HAP-1 (cell line): Measurements from ENCODE around the gene N4BP3.

ENCODE experiments used
- DNase-seq, 2 experiments: peaks; one replicate each; pipeline ENCODE4 v3.0.0-alpha.2; 2016 to 2020; ENCODE audit warnings: low spot score in 2 of 2
- H3K27me3 ChIP-seq: fragments of 250-450 bp; sonication (Bioruptor Pico); 2 replicates; pipeline ENCODE4 v1.5.1; 2020; ENCODE audit warnings: low read depth, mild to moderate bottlenecking, moderate library complexity
- H3K36me3 ChIP-seq: fragments of 250-450 bp; sonication (Bioruptor Pico); replicated peaks from 2 replicates; pipeline ENCODE4 v1.5.1; 2020; ENCODE audit warnings: mild to moderate bottlenecking
- H3K4me1 ChIP-seq: fragments of 250-450 bp; sonication (Bioruptor Pico); 2 replicates; pipeline ENCODE4 v1.5.1; 2020; ENCODE audit warnings: mild to moderate bottlenecking
- H3K4me3 ChIP-seq: fragments of 250-450 bp; sonication (Bioruptor Pico); 2 replicates; pipeline ENCODE4 v1.5.1; 2020; ENCODE audit warnings: mild to moderate bottlenecking, moderate library complexity
- H3K9me3 ChIP-seq: fragments of 250-450 bp; sonication (Bioruptor Pico); 2 replicates; pipeline ENCODE4 v1.5.1; 2020; ENCODE audit warnings: mild to moderate bottlenecking, moderate library complexity
- in situ Hi-C: fragments of 300-500 bp; cut with MboI; formaldehyde crosslinking; loops from 3 replicates; pipeline ENCODE4 v1.14.3; 2020; ENCODE audit warnings: low sequenced_read_pairs, inconsistent platforms, mixed read lengths

N4BP3 gene

DNA sequence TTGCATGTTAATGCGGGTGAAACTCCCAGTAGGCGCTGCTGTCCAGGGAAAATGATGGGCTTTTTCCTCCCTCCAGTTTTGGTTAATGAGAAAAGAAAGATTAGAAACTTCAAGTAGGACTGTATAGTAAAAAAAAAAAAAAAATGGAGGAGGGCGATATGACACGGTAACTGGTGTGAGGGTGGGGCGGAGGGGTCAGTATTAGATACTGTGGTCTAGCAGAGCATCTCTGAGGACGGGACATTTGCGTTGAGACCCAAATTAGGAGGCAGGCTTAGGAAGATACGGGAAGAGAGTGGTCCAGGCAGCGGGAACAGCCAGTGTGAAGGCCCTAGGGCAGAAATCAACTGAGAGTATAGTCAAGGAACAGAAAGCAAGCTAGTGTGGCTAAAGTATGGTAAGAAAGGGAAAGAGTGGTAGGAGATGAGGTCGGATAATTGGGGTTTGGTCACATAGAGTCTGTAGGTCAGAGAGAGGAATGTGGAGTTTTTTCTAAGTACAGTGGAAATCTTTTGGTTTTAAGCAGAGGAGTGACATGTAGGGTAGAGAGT, 18.2 kb downstream of the N4BP3 start:
- H3K27me3 ChIP-seq, result no peaks in the 10 kb centered on the region
- peaks cover 21% of the 10 kb centered on the region for H3K36me3 ChIP-seq
- in situ Hi-C loops, result no loop called here
- no peak for DNase-seq
- peaks cover 13% of the 10 kb centered on the region for H3K4me1 ChIP-seq
- H3K9me3 ChIP-seq, result no peaks in the 10 kb centered on the region
- peak overlapping the region; percentile 88 for H3K4me3 ChIP-seq

DNA sequence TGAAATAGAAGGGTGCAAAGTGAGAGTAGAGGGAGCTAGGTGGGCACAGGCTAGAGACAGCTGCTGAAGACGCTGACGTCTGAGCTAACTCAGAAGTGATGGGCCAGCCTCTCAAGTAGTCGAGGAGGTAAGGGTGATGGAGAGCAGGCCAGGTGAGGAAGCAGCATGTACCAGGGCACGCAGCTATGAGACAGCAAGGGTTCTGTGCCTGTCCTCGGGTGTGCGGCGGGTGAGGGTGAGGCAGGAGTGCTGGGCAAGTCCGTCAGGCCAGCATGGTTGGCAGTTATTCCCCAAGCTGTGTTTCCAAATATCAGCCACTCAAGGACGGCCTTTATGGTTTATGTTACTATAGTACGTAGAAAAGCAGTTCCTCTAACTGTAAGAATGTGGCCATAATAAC, 23.7 kb downstream of the N4BP3 start:
- Histone ChIP-seq H3K9me3 (no peaks in the 10 kb centered on the region), H3K4me3 (no peak overlapping the region), H3K27me3 (no peaks in the 10 kb centered on the region), H3K4me1 (peaks cover 2% of the 10 kb centered on the region), H3K36me3 (peaks cover 35% of the 10 kb centered on the region)
- in situ Hi-C loops, result no loop called here
- DNase-seq, result no peak

DNA sequence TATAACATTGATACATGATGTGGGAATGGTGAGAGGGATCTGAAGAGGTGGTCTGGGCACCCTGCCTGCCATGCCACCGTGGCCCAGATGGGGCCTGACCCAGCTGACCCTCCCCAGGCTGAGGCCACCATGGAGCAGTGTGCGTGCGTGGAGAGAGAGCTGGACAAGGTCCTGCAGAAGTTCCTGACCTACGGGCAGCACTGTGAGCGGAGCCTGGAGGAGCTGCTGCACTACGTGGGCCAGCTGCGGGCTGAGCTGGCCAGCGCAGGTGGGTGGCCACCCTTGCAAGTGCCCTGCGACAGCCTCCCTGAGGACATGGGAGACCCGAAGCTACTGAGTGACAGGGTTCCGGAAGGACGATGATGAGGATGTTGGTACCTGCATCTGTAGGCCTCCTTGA, 24.7 kb downstream of the N4BP3 start:
- Histone ChIP-seq H3K27me3 (no peaks in the 10 kb centered on the region), H3K9me3 (no peaks in the 10 kb centered on the region), H3K36me3 (peaks cover 44% of the 10 kb centered on the region), H3K4me3 (no peak overlapping the region), H3K4me1 (no peaks in the 10 kb centered on the region)
- no peak for DNase-seq
- in situ Hi-C loops, result no loop called here

DNA sequence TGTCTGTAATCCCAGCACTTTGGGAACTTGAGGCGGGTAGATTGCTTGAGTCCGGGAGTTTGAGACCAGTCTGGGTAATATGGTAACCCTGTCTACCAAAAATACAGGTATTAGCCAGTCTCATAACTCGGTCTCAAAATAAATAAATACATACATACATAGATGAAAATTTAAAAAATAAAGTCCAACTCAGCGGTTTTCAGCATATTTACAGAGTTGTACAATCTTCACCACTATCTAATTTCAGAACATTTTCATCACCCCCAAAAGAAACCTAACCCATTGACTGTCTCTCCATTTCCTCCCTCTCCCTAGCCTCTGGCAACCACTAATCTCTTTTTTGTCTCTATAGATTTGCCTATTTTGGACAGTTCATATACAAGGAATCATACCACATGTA, 28.2 kb downstream of the N4BP3 start:
- Histone ChIP-seq H3K9me3 (no peaks in the 10 kb centered on the region), H3K4me3 (no peak overlapping the region), H3K36me3 (peaks cover 50% of the 10 kb centered on the region), H3K27me3 (no peaks in the 10 kb centered on the region), H3K4me1 (no peaks in the 10 kb centered on the region)
- DNase-seq, result no peak
- in situ Hi-C loops, result no loop called here

DNA sequence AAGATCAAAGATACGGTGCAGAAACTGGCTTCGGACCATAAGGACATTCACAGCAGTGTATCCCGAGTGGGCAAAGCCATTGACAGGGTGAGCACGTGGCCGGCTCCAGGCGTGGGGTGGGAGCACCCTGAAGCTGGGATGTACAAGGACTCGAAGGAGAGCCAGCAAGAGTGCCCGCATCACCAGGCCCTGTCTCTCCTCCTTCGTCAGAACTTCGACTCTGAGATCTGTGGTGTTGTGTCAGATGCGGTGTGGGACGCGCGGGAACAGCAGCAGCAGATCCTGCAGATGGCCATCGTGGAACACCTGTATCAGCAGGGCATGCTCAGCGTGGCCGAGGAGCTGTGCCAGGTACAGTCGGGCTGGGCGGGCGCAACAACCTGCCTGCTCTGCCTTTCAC, 29.3 kb downstream of the N4BP3 start:
- in situ Hi-C loops, result no loop called here
- H3K4me3 ChIP-seq, result no peak overlapping the region
- peaks cover 61% of the 10 kb centered on the region for H3K36me3 ChIP-seq

DNA sequence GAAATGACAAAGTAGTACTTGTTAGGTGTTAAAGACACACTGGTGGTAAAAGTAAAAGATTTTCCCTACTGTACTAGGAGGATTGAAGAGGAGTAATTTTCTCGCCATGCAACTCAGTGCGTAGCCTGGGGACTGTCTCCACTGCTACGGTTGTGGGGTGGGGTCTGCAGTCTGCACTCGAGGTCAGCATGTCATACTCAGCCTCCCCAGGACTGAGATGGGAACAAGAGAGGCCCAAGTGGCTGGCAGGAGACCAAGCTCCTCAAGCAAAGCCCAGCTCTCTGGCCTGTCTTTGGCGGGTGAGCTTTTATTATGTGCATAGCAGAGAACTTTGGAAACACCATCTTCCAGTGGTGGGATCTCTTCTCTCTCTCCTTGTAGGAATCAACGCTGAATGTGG, 29.9 kb downstream of the N4BP3 start:
- Histone ChIP-seq H3K36me3 (peaks cover 63% of the 10 kb centered on the region), H3K4me1 (no peaks in the 10 kb centered on the region), H3K27me3 (no peaks in the 10 kb centered on the region), H3K4me3 (no peak overlapping the region), H3K9me3 (no peaks in the 10 kb centered on the region)
- in situ Hi-C loops, result no loop called here
- no peak for DNase-seq

More for the DNA sequence above, 29.3 kb downstream of the N4BP3 start:
- DNase-seq, result no peak
- Histone ChIP-seq H3K27me3 (no peaks in the 10 kb centered on the region), H3K4me1 (no peaks in the 10 kb centered on the region), H3K9me3 (no peaks in the 10 kb centered on the region)

DNA sequence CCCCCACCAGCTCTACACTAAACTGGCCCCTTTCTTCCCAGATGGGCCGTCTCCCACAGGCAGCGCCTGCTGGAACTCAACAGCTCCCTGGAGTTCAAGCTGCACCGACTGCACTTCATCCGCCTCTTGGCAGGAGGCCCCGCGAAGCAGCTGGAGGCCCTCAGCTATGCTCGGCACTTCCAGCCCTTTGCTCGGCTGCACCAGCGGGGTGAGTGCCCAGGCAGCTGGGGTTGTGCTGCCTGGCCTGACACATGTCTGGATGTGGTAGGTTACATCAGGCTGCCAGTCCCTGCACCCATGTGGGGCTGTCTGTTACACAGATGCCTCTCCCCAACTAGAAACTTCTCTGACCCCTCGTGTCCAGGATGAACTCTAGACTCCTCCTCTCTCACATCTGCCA, 30.6 kb downstream of the N4BP3 start:
- Histone ChIP-seq H3K36me3 (peaks cover 70% of the 10 kb centered on the region), H3K9me3 (no peaks in the 10 kb centered on the region), H3K4me1 (no peaks in the 10 kb centered on the region), H3K4me3 (no peak overlapping the region), H3K27me3 (no peaks in the 10 kb centered on the region)
- in situ Hi-C loops, result no loop called here
- DNase-seq, result no peak

DNA sequence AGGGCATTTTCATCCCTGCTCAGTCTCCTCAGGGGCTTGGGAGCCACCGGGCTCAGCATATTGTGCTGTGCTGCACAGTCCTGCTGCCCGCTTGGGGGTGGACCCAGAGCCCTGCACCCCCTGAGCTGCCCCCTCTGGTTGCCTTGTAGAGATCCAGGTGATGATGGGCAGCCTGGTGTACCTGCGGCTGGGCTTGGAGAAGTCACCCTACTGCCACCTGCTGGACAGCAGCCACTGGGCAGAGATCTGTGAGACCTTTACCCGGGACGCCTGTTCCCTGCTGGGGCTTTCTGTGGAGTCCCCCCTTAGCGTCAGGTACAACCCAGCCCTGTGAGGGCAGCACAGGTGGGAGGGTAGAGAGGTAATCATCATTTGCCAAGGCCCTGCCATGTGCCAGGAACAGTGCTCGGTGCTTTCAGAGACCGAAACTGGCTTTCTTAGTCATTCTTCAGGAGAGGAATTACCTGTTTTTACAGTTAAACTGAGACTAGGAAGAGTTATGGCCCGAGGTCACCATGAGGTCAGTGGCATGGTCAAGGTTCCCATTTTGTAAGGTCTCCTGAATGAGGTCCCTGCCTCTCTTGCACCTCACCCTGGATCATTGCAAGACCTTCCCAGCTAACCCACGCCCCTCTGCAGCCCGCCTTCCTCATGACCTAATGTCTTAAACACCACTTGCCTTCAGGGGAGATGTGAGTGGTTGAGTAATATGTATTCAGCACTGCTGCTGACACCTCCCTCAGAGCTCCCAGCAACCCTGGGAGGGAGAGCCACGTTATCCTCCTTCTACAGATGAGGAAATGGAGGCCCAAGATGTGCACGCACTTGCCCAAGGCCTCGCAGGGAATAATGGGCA, 32.9 kb downstream of the N4BP3 start:
- in situ Hi-C loops, result no loop called here
- Histone ChIP-seq H3K27me3 (no peaks in the 10 kb centered on the region), H3K36me3 (peaks cover 88% of the 10 kb centered on the region), H3K9me3 (no peaks in the 10 kb centered on the region), H3K4me3 (no peak overlapping the region), H3K4me1 (no peaks in the 10 kb centered on the region)
- DNase-seq, result peak; percentile 37 to 81

DNA sequence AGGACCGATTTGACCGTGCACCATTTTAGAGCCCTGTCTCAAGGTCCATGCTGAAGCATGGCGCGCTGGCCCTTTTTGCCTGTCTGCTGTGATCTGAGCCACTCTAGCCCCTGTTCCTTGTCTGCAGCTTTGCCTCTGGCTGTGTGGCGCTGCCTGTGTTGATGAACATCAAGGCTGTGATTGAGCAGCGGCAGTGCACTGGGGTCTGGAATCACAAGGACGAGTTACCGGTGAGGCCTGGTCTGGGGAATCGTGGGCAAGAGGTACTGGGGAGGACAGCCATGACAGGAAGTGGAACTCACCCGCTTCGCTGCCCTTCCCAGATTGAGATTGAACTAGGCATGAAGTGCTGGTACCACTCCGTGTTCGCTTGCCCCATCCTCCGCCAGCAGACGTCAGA, 34.1 kb downstream of the N4BP3 start:
- no peak for DNase-seq
- no peak overlapping the region for H3K4me3 ChIP-seq
- in situ Hi-C loops, result no loop called here
- H3K4me1 ChIP-seq, result peaks cover under 1% of the 10 kb centered on the region; the same call in 1 of the 2 replicates
- no peaks in the 10 kb centered on the region for H3K27me3 ChIP-seq
- peaks cover 90% of the 10 kb centered on the region for H3K36me3 ChIP-seq
- no peaks in the 10 kb centered on the region for H3K9me3 ChIP-seq

DNA sequence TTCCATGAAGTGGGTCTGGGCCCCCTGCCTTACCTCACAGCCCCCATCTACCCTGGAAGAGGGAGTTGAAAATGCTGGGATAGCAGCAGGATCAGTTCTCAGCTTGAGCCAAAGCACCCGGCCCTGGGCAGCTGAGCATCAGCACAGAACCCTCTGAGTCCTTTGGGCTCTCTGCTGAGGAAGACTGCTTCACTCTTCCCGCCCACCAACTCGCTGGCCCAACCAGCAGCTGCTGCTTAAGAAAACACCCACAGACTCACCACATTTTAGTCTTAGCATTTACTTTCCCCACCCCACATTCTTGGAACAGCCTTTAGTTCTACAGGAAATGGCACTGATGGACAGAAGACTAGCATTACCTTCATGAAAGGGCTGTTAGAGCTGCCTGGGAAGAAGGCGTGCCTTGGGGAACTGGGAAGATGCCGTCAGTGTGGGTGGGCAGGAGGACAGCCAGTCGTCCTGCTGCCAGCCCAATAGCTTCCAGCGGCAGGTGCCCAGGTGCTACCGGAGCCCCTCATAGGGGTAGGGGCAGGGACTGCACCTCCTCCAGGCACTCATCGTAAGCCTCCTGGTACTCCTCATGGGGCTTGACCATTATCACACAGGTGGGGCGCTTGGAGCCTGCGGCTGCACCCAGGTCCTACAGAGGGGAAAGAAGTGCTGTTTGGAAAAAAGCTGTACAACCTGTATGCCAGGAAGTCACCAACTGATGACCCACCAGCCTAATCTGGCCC, 36.0 kb downstream of the N4BP3 start:
- Histone ChIP-seq H3K27me3 (no peaks in the 10 kb centered on the region), H3K36me3 (peaks cover 75% of the 10 kb centered on the region), H3K9me3 (no peaks in the 10 kb centered on the region), H3K4me3 (no peak overlapping the region), H3K4me1 (peaks cover 7% of the 10 kb centered on the region)
- DNase-seq, result no peak
- in situ Hi-C loops, result no loop called here

DNA sequence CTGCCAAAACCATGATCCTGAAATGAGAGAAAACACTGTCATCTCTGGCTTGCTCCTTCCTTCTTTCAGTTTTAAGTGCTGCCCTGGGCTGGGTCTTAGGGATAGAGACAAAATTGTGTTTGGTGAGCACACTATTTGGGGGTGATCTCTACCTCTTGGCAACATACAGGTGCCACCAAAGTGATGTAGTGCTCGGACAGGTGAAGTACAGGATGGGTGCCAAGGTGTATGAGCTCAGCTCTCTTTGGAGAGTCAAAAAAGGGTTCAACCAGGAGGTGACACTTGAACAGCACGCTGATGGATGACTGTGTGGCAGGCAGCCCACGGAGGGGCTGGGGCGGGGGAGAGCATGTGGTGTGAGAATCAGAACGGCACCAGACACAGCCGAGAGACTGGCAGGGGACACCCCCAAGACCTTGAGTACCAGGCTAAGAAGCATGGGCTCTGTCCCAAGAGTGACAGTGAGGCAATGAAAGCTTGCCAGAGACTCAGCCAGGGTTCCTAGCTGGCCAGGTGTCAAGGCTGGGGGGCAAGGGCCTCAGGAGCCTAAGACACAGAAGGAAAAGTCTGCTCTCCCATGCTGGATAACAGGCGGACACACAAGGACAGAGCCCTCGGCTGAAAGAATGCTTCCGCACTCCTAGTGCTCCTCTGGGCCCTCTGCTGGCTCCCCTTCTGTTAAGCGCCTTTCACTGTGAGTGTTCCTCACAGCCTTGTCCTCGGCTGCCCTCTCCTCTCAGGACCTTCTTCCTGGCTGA, 37.8 kb downstream of the N4BP3 start:
- H3K36me3 ChIP-seq, result peaks cover 64% of the 10 kb centered on the region
- DNase-seq, result no peak
- in situ Hi-C loops, result no loop called here

DNA sequence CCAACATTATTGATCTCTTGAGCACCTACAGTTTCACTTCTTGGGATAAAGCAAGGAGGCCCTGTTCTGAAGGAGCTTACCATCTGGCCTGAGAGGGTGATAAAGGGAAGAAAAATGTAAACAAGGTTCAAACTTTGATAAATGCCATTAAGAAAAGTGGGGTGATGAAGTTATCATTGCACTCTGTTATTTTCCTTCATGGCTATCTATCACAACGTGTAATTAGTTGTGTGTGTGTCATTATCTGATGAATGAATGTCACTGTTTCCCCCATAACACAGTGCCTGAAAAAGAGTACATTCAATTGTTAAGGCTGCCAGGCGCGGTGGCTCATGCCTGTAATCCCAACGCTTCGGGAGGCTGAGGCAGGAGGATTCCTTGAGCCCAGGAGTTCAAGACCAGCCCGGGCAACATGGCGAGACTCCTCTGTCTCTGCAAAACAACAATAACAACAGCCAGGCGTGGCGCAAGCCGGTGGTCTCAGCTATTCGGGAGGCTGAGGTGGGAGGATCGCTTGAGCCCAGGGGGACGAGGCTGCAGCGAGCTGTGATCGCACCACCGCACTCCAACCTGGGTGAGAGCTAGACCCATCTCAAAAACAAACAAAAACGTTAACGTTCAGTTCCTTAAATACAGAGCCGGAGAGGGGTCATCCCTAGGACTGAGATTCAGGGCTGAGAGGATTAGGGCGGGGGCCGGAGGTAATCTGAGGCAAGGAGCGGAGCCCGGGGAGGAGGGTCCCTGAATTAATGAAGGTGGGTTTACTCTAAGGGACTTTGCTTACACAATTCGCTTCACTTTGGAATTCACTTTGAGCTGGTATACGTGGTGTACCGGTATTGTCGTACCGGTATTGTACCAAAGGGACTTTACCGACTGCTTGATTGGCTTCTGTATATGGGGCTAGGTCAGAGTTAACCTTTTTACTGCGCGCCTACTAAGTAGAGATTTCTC, 39.4 kb downstream of the N4BP3 start:
- Histone ChIP-seq H3K9me3 (no peaks in the 10 kb centered on the region), H3K4me3 (peak overlapping the region; percentile 97), H3K36me3 (peaks cover 48% of the 10 kb centered on the region), H3K4me1 (peaks cover 7% of the 10 kb centered on the region), H3K27me3 (no peaks in the 10 kb centered on the region)
- in situ Hi-C loops, result no loop called here
- no peak for DNase-seq

More for the DNA sequence above, 37.8 kb downstream of the N4BP3 start:
- Histone ChIP-seq H3K4me3 (no peak overlapping the region), H3K9me3 (no peaks in the 10 kb centered on the region), H3K4me1 (peaks cover 7% of the 10 kb centered on the region), H3K27me3 (no peaks in the 10 kb centered on the region)
